ENCODE data around the gene MYT1.

Gene MYT1

GRCh38 chr20:64250027-64250426 is 85.8 kb downstream of the MYT1 start:
- DNase-seq: no peak

GRCh38 chr20:64253000-64253383 is 88.7 kb downstream of the MYT1 start:
- no peak for DNase-seq

GRCh38 chr20:64253443-64253842 is 89.2 kb downstream of the MYT1 start:
- DNase-seq: no peak

GRCh38 chr20:64254156-64254555 is 89.9 kb downstream of the MYT1 start:
- DNase-seq: no peak

GRCh38 chr20:64254571-64255360 is 90.5 kb downstream of the MYT1 start:
- no peak for DNase-seq

GRCh38 chr20:64255361-64256281 is 91.4 kb downstream of the MYT1 start, which contains the start of gene PCMTD2:
Gene PCMTD2 (plus strand): TSS chr20:64255748. CDS start chr20:64259966, 4,218 bp downstream.
- peak; percentile 90 to 91 for DNase-seq

GRCh38 chr20:64256282-64256935 is 92.2 kb downstream of the MYT1 start:
- no peak for DNase-seq

- DNase-seq: no peak
Measured at GRCh38 chr20:64257107-64257757, 93.0 kb downstream of the MYT1 start.

GRCh38 chr20:64258071-64258823 is 94.0 kb downstream of the MYT1 start:
- DNase-seq: no peak

- DNase-seq: no peak
Measured at GRCh38 chr20:64260239-64260638, 96.0 kb downstream of the MYT1 start.

GRCh38 chr20:64261138-64261537 is 96.9 kb downstream of the MYT1 start:
- DNase-seq: no peak

GRCh38 chr20:64264091-64264490 is 99.8 kb downstream of the MYT1 start:
- DNase-seq: no peak

- no peak for DNase-seq
Measured at GRCh38 chr20:64265201-64265600, 100.9 kb downstream of the MYT1 start.

GRCh38 chr20:64266988-64267387 is 102.7 kb downstream of the MYT1 start:
- no peak for DNase-seq

- DNase-seq: no peak
Measured at GRCh38 chr20:64268174-64268573, 103.9 kb downstream of the MYT1 start.

GRCh38 chr20:64269604-64270411 is 105.6 kb downstream of the MYT1 start:
- no peak for DNase-seq

- DNase-seq: no peak
Measured at GRCh38 chr20:64271636-64272035, 107.4 kb downstream of the MYT1 start.

GRCh38 chr20:64273109-64273508 is 108.9 kb downstream of the MYT1 start:
- no peak for DNase-seq

- no peak for DNase-seq
Measured at GRCh38 chr20:64276817-64277216, 112.6 kb downstream of the MYT1 start.

- DNase-seq: peak; percentile 2 to 36
Measured at GRCh38 chr20:64277571-64278316, 113.5 kb downstream of the MYT1 start.

Data from inflammatory macrophage (primary cell).